ENCODE data around the gene CADM1.

DNA sequence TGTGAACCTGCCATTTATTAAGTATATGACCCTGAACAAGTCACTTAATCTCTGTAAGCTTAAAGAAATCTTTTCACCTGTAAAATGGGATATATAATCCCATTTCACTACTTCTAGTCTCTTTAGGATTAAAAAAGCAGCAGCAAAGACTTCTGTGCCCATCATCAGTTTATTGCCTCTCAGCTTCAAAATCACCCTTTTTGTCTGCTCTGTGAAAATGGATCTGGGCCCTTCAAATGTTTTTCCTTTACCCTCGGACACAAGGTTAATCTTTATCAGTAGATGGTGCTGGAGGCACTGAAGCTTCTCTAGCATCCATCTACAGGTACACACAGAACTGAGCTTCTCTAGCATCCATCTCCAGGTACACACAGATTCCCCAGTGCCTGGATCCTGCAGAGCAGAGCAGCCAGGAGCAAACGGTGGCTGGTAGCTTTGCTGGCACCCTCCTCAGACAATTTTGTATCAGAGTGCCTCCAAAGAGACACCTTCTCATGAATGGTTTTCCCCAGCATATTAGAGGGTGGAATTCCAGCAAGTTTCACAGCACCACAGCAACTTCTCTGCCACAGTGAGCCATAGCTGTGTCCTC, 56.8 kb downstream of the CADM1 start:
- TF ChIP-seq, protein P1, sequence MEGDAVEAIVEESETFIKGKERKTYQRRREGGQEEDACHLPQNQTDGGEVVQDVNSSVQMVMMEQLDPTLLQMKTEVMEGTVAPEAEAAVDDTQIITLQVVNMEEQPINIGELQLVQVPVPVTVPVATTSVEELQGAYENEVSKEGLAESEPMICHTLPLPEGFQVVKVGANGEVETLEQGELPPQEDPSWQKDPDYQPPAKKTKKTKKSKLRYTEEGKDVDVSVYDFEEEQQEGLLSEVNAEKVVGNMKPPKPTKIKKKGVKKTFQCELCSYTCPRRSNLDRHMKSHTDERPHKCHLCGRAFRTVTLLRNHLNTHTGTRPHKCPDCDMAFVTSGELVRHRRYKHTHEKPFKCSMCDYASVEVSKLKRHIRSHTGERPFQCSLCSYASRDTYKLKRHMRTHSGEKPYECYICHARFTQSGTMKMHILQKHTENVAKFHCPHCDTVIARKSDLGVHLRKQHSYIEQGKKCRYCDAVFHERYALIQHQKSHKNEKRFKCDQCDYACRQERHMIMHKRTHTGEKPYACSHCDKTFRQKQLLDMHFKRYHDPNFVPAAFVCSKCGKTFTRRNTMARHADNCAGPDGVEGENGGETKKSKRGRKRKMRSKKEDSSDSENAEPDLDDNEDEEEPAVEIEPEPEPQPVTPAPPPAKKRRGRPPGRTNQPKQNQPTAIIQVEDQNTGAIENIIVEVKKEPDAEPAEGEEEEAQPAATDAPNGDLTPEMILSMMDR (IDR thresholded peaks at IDR 0.05), result no peak
- no peak for TF ChIP-seq POLR2A (IDR thresholded peaks at IDR 0.05)
- TF ChIP-seq EP300 (IDR thresholded peaks at IDR 0.05), result no peak
